ENCODE data around the gene COX7C.

Gene COX7C

DNA sequence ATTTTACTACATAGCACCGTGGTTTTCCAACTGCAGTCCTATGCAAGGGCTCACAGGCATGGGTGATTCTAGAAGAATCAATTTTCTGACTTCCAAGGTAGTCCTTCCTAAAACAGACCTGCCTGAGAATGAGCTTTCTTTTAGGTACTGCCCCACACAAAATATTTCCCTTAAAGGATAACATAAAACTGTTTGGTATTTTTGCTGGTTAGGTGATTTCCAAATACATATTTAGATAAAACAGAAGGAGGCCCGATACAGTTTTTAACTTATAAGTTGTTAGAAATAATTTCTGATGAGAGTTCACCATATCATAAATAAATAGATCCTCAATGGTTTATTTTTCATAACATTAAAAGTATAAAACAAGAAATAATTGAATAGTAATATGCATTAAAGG lies 46.4 kb downstream of the COX7C start:
- no peak overlapping the region for H3K4me3 ChIP-seq (ENCODE audit: low read depth, low read length)
- no peak for DNase-seq (ENCODE audit: low read depth)
- in situ Hi-C loops (cut with HindIII; ENCODE audit: low sequenced_read_pairs): no loop called here
- TF ChIP-seq, protein P1, sequence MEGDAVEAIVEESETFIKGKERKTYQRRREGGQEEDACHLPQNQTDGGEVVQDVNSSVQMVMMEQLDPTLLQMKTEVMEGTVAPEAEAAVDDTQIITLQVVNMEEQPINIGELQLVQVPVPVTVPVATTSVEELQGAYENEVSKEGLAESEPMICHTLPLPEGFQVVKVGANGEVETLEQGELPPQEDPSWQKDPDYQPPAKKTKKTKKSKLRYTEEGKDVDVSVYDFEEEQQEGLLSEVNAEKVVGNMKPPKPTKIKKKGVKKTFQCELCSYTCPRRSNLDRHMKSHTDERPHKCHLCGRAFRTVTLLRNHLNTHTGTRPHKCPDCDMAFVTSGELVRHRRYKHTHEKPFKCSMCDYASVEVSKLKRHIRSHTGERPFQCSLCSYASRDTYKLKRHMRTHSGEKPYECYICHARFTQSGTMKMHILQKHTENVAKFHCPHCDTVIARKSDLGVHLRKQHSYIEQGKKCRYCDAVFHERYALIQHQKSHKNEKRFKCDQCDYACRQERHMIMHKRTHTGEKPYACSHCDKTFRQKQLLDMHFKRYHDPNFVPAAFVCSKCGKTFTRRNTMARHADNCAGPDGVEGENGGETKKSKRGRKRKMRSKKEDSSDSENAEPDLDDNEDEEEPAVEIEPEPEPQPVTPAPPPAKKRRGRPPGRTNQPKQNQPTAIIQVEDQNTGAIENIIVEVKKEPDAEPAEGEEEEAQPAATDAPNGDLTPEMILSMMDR (IDR thresholded peaks at IDR 0.05; ENCODE audit: low read depth, low read length, missing control alignments): no peak

GRCh38 chr5:86665984-86666760 lies 48.4 kb downstream of the COX7C start:
- in situ Hi-C loops (cut with HindIII; ENCODE audit: low sequenced_read_pairs): no loop called here
- TF ChIP-seq, protein P1 (IDR thresholded peaks at IDR 0.05; ENCODE audit: low read depth, low read length, missing control alignments): no peak
- DNase-seq (ENCODE audit: low read depth): no peak
- no peak overlapping the region for H3K4me3 ChIP-seq (ENCODE audit: low read depth, low read length)

GRCh38 chr5:86666981-86667380 lies 49.2 kb downstream of the COX7C start:
- DNase-seq (ENCODE audit: low read depth): no peak
- no peak overlapping the region for H3K4me3 ChIP-seq (ENCODE audit: low read depth, low read length)
- TF ChIP-seq, protein P1 (IDR thresholded peaks at IDR 0.05; ENCODE audit: low read depth, low read length, missing control alignments): no peak
- in situ Hi-C loops (cut with HindIII; ENCODE audit: low sequenced_read_pairs): no loop called here

All from astrocyte of the cerebellum (primary cell).